ENCODE data around the gene MYO1C.

- no peak for TF ChIP-seq ARNT (IDR thresholded peaks at IDR 0.05)
- no peak for TF ChIP-seq FOXK2 (IDR thresholded peaks at IDR 0.05)
- TF ChIP-seq SP1 (IDR thresholded peaks at IDR 0.05): no peak
- no peak for TF ChIP-seq TARDBP (IDR thresholded peaks at IDR 0.05)
- TF ChIP-seq ZNF384 (IDR thresholded peaks at IDR 0.05): no peak
- TF ChIP-seq SUZ12 (IDR thresholded peaks at IDR 0.05): no peak
- TF ChIP-seq HDGF (IDR thresholded peaks at IDR 0.05; ENCODE audit: borderline replicate concordance): no peak
- no peak for TF ChIP-seq FOXM1 (IDR thresholded peaks at IDR 0.05; ENCODE audit: borderline replicate concordance)
Observed at GRCh38 chr17:1480747-1481465, 11.6 kb downstream of the MYO1C start.

All from HEK293T (cell line).